HG03139 (cell line): ENCODE measurements around the gene TUBGCP6.

Experiments
- ATAC-seq: cut with Tn5 transposase; IDR thresholded peaks from one replicate; pipeline ENCODE4 v1.9.1; 2021; ENCODE audit not compliant: unreplicated experiment

Gene TUBGCP6

GRCh38 chr22:50197856-50198623 lies 46.8 kb downstream of the TUBGCP6 start:
- ATAC-seq: no peak

- no peak for ATAC-seq
Observed at GRCh38 chr22:50197000-50197800, 47.6 kb downstream of the TUBGCP6 start.

- no peak for ATAC-seq
Observed at GRCh38 chr22:50196256-50196655, 48.6 kb downstream of the TUBGCP6 start.

- ATAC-seq: no peak
Observed at GRCh38 chr22:50194037-50194805, 50.6 kb downstream of the TUBGCP6 start.

GRCh38 chr22:50193621-50194020 lies 51.2 kb downstream of the TUBGCP6 start:
- no peak for ATAC-seq

- ATAC-seq: no peak
Observed at GRCh38 chr22:50192436-50193204, 52.2 kb downstream of the TUBGCP6 start.

GRCh38 chr22:50190941-50191741 lies 53.7 kb downstream of the TUBGCP6 start:
- peak; percentile 14 for ATAC-seq

- ATAC-seq: peak; percentile 32
Observed at GRCh38 chr22:50190182-50190940, 54.5 kb downstream of the TUBGCP6 start.

GRCh38 chr22:50189849-50190181 lies 55.0 kb downstream of the TUBGCP6 start:
- ATAC-seq: no peak

- ATAC-seq: no peak
Observed at GRCh38 chr22:50189184-50189848, 55.5 kb downstream of the TUBGCP6 start.

GRCh38 chr22:50188356-50188755 lies 56.5 kb downstream of the TUBGCP6 start:
- no peak for ATAC-seq

- ATAC-seq: no peak
Observed at GRCh38 chr22:50186761-50187523, 57.9 kb downstream of the TUBGCP6 start.

- no peak for ATAC-seq
Observed at GRCh38 chr22:50186181-50186714, 58.6 kb downstream of the TUBGCP6 start.

GRCh38 chr22:50185375-50186087 lies 59.3 kb downstream of the TUBGCP6 start, which contains the start of gene TRABD:
TSS of gene TRABD (plus strand) at chr22:50185913. CDS start at chr22:50193061, 7,148 bp downstream.
- peak; percentile 28 for ATAC-seq

GRCh38 chr22:50184902-50185374 lies 59.9 kb downstream of the TUBGCP6 start:
- no peak for ATAC-seq

GRCh38 chr22:50184004-50184901 lies 60.6 kb downstream of the TUBGCP6 start:
- no peak for ATAC-seq
